A673 (cell line): ENCODE measurements around the gene INTS15. TPM values are rescaled to one million over a fixed set of nuclear protein-coding genes. Genes with fewer than 3 reads are reported as not detected.

Experiments
- BruUV-seq: library from RNA; stranded (reverse); fragments of 400-500 nt; replicated peaks from 2 replicates; lab custom pipeline; 2021; lab: Mats Ljungman, UMichigan
- CTCF ChIA-PET: fragments of 300-600 bp; sonication (Branson Sonifier 250); formaldehyde crosslinking; loops from one replicate; lab custom pipeline; 2022; ENCODE audit warnings: antibody characterized with exemption; lab: Charles Lee
- POLR2A ChIA-PET: fragments of 300-600 bp; sonication (Branson Sonifier 250); formaldehyde crosslinking; loops from one replicate; lab custom pipeline; 2022; ENCODE audit warnings: antibody characterized with exemption; ENCODE audit not compliant: low non-redundant PET; lab: Charles Lee
- DNase-seq: peaks from one replicate; pipeline ENCODE4 v3.0.0-alpha.2; 2015; ENCODE audit warnings: low spot score
- H3K27ac ChIP-seq: fragments of 200-600 bp; sonication (generic); 2 replicates; pipeline ENCODE4 v1.5.1; 2016; ENCODE audit warnings: mixed run types, low read depth, mild to moderate bottlenecking, mixed read lengths, antibody characterized with exemption, low read length; ENCODE audit not compliant: poor library complexity, severe bottlenecking
- H3K27me3 ChIP-seq: fragments of 200-600 bp; sonication (generic); replicated peaks from 2 replicates; pipeline ENCODE4 v1.6.1; 2017; ENCODE audit warnings: mixed run types, low read depth, mild to moderate bottlenecking, mixed read lengths, antibody characterized with exemption, low read length; ENCODE audit not compliant: insufficient read depth, poor library complexity
- H3K36me3 ChIP-seq: fragments of 200-600 bp; sonication (generic); 2 replicates; pipeline ENCODE4 v1.6.1; 2016; ENCODE audit warnings: mixed run types, mild to moderate bottlenecking, mixed read lengths, antibody characterized with exemption, low read length; ENCODE audit not compliant: insufficient read depth, poor library complexity, severe bottlenecking
- H3K4me1 ChIP-seq: fragments of 200-600 bp; sonication (generic); 2 replicates; pipeline ENCODE4 v1.6.1; 2017; ENCODE audit warnings: mixed run types, mild to moderate bottlenecking, mixed read lengths, antibody characterized with exemption, low read length; ENCODE audit not compliant: insufficient read depth, poor library complexity, severe bottlenecking
- H3K4me3 ChIP-seq: fragments of 200-600 bp; sonication (generic); 2 replicates; pipeline ENCODE4 v1.5.1; 2016; ENCODE audit warnings: low read depth, mixed run types, mild to moderate bottlenecking, mixed read lengths, low read length; ENCODE audit not compliant: poor library complexity, severe bottlenecking
- H3K9me3 ChIP-seq: fragments of 200-600 bp; sonication (generic); 2 replicates; pipeline ENCODE4 v1.6.1; 2016; ENCODE audit warnings: mixed run types, low read depth, mild to moderate bottlenecking, mixed read lengths, antibody characterized with exemption, low read length; ENCODE audit not compliant: poor library complexity, severe bottlenecking
- CTCF ChIP-seq: fragments of 300-800, 200-600 bp; sonication (generic); conservative IDR thresholded peaks from 2 replicates; pipeline ENCODE4 v1.5.1; 2017; ENCODE audit warnings: low read depth, mild to moderate bottlenecking, antibody characterized with exemption, low read length, moderate library complexity, mixed read lengths
- EZH2 ChIP-seq: fragments of 200-600 bp; sonication (generic); IDR thresholded peaks from 2 replicates; pipeline ENCODE4 v1.6.1; 2017; ENCODE audit warnings: borderline replicate concordance, low read depth, mild to moderate bottlenecking, mixed read lengths, antibody characterized with exemption, low read length; ENCODE audit not compliant: poor library complexity, severe bottlenecking
- intact Hi-C: fragments of 100-400 bp; cut with micrococcal nuclease; formaldehyde crosslinking; loops from one replicate; pipeline ENCODE4 v1.10.0; 2022; ENCODE audit not compliant: unreplicated experiment
- total RNA-seq: library from RNA; stranded (reverse); gene quantifications from 2 replicates; pipeline ENCODE4 v1.2.3, GENCODE V29; 2021

Gene INTS15
- total RNA-seq, 1 experiment from 2014 or later: 39.7 TPM

- CTCF ChIA-PET: no interaction called here
- TF ChIP-seq CTCF (no peak), EZH2 (no peak)
- Histone ChIP-seq H3K27me3 (no peaks in the 10 kb centered on the region), H3K4me3 (no peak overlapping the region), H3K4me1 (no peaks in the 10 kb centered on the region), H3K9me3 (no peaks in the 10 kb centered on the region), H3K27ac (no peak overlapping the region), H3K36me3 (peaks cover 37% of the 10 kb centered on the region)
- POLR2A ChIA-PET: no interaction called here
- intact Hi-C loops: no loop called here
- no peak for DNase-seq
- no TSS peak for BruUV-seq
These were observed 54.9 kb downstream of the INTS15 start for GRCh38 chr7:6644728-6645127.

GRCh38 chr7:6646465-6646864, 56.6 kb downstream of the INTS15 start:
- no peak overlapping the region for H3K4me3 ChIP-seq
- TF ChIP-seq CTCF (no peak), EZH2 (no peak)
- peaks cover 37% of the 10 kb centered on the region for H3K36me3 ChIP-seq
- no peaks in the 10 kb centered on the region for H3K4me1 ChIP-seq
- intact Hi-C loops: no loop called here
- CTCF ChIA-PET: no interaction called here
- no peak for DNase-seq
- no peaks in the 10 kb centered on the region for H3K9me3 ChIP-seq
- BruUV-seq: no TSS peak
- H3K27ac ChIP-seq: no peak overlapping the region
- POLR2A ChIA-PET: no interaction called here
- H3K27me3 ChIP-seq: no peaks in the 10 kb centered on the region

- BruUV-seq: no TSS peak
- Histone ChIP-seq H3K9me3 (no peaks in the 10 kb centered on the region), H3K36me3 (peaks cover 35% of the 10 kb centered on the region), H3K4me1 (no peaks in the 10 kb centered on the region), H3K4me3 (no peak overlapping the region), H3K27me3 (no peaks in the 10 kb centered on the region), H3K27ac (no peak overlapping the region)
- intact Hi-C loops: no loop called here
- POLR2A ChIA-PET: no interaction called here
- TF ChIP-seq CTCF (no peak), EZH2 (no peak)
- CTCF ChIA-PET: no interaction called here
- no peak for DNase-seq
These were observed 57.3 kb downstream of the INTS15 start for GRCh38 chr7:6647080-6647479.
